Activated CD4-positive, CD25-positive, alpha-beta regulatory T cell treated with anti-CD3 and anti-CD28 coated beads, Interleukin-2, amount 50 U/mL, for 24 hours (primary cell): ENCODE results near the gene CCDC34.
A peak's percentile ranks its signal among the peaks of the same experiment; 100 is the strongest.

Experiments used
- ATAC-seq, 2 donors: fragments of 150-1000 bp; cut with Tn5 transposase; one replicate each; pipeline ENCODE4 v1.10.0; 2021; ENCODE audit warnings: mild to moderate bottlenecking in 1 of 2, moderate library complexity in 1 of 2

CCDC34 gene

DNA sequence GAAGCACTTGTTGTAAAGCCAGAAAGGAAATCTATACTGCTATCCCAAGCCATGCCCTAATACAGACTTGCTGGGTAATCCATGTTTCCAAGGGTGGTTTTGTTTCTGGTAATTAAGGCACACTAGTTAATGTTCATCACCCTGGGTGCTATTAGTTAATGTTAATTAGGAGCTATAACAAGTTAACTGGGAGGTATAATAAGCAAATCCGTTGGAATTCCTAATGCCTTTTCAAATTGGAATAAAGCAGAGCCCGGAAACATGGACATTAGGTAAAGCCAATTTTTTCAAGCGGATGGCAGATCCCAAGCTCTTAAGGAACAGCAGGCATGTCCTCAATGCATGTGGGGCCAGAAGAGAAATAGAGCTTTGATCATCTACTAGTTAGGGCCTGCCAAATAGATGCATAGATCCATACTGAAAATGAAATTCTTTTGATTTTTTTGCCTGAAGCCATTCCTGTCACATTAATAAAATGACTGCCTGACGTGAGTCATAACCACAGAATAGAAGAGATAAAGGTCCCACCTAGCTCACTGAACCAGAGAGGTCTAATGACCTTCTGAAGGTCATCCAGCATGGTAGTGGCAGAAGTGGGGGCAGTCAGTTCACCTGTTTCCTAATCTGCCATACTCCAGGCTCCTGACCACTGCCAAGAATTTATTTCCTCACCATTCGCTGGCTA lies 28.5 kb upstream of the CCDC34 start:
- ATAC-seq, result no peak

DNA sequence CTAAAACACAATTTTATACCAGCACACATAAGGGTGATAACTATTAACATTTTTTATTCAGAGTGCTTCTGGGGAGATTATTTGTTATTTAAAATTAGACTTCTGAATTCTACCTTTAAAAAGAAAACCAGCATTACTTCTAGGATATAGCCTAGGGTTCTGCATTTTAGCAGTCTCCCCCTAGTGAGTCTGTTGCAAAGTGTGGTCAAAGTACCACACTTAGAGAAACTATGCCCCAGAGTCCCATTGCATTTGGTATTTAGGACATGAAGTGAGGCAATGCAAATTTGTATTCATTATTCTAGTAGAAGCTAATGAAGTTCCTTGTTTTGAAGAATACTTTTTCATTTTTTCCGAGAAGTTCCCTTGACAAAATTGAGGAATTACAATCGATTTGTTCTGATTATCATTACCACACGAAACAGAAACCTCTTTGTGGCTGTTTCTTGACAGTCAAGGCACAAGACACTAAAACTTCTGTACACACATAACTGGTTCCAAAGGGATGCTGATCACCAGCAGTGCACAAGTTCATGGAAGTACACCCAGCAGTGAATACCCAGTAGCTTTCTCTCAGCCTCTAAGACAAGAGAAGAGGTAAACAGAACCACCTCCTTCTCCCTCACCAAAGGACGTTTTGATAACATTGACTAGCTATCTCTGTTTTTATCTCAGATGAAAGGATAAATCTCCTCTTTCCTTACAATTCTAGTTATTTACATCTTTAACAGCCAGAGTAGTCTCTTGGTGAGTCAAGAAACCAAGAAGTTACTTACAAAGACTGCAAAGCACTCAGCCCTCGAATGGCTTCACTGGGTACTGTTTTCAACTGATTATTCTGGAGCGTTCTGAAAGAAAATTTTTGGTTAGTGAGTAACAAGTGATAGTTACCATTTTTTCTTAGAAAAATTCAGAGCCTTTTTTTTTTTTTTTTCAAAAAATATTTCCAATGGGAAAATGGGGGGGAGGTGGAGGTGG lies 27.6 kb upstream of the CCDC34 start:
- ATAC-seq, result no peak

DNA sequence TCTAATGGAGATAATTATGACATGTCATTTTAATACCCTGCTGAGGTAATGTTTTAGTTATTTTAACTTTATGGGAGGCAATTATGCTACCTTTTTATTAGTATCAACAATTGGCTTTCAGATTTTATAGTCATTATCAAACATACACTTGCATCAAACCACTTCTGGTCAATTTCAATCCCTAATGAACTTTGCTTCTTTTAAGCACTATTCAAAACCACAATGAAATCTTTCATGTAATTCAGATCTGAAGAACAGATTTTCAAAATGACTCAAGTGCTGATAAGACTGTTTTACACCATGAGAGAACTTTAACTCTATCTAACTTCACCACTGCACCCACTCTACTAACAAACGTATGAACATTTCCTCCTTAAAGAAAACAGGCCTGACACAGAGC lies 25.9 kb upstream of the CCDC34 start:
- ATAC-seq, result peak; percentile 44 to 58

- ATAC-seq, result peak; percentile 41 to 71
These were observed 25.0 kb upstream of the CCDC34 start for GRCh38 chr11:27388001-27388400.

GRCh38 chr11:27387362-27387761 lies 24.3 kb upstream of the CCDC34 start:
- no peak for ATAC-seq

DNA sequence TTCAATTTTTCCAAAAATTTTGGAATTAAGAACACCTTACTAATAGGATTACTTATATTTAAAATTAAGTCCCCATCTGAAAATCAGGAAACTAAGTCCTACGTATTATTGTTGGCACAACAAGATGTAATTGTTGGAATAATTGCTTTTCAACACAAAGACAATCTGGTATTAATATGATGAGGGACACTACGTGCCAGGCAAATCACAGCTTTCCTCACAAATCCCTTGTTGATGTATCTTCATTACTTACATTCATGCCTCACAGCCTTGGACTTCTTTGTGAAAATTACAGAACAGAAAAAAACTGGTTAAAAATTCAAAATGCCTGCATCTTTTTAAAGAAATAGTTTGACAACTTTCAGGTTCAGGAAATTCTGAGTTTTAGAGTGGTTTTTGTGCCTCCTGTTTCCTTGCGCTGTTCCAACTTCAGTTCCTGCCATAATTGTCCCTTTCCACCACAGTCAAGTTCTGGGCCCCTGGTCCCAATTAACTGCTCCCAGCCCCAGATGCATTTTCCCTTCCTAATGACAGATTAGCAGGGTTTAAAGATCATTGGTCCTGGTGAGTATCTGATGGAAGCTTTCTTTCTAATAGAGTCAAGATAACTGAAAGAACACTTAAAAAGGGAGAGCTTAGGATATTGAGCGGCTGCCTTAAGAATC lies 23.3 kb upstream of the CCDC34 start:
- no peak for ATAC-seq

GRCh38 chr11:27385245-27385644 lies 22.2 kb upstream of the CCDC34 start:
- no peak for ATAC-seq

DNA sequence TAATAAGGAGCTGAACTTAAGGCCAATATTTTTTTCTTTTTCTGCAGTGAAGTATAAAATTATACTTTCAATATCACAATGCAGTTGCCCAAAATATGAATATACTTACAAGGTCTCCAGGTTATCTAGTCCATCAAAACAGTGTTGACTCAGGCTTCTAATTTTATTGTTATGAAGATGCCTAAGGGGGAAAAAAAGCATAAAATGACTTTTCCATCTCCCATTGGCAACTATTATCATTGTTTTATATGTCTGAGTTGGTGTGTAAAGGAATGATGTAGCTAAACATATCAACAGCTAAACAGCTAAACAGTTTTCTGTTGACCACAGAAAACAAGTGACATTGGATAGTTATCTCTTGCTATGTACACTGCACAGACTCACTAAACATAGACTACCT lies 21.2 kb upstream of the CCDC34 start:
- ATAC-seq, result no peak

GRCh38 chr11:27383645-27384044 lies 20.6 kb upstream of the CCDC34 start:
- ATAC-seq, result no peak

GRCh38 chr11:27381238-27381666 lies 18.2 kb upstream of the CCDC34 start:
- ATAC-seq, result no peak

GRCh38 chr11:27380771-27381170 lies 17.8 kb upstream of the CCDC34 start:
- ATAC-seq, result no peak

DNA sequence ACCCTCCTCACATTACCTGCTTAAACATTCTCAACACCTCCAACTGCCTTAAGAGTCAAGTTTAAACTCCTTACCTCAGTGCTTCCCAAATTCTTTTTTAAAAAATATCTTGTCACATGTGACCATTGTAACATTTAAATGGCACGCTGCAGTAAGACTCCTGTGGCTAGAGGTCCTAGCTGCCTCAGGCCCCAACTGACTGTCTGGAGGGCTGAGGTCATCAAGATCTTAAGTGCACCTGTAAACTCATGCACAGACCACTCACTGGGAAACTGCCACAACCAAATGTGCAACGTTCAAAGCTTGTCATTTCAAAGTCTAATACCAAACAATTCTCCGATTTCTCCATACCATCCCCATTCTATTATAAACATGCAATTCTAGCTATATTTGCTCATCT lies 16.4 kb upstream of the CCDC34 start:
- no peak for ATAC-seq

GRCh38 chr11:27375370-27375769 lies 12.4 kb upstream of the CCDC34 start:
- ATAC-seq, result no peak

DNA sequence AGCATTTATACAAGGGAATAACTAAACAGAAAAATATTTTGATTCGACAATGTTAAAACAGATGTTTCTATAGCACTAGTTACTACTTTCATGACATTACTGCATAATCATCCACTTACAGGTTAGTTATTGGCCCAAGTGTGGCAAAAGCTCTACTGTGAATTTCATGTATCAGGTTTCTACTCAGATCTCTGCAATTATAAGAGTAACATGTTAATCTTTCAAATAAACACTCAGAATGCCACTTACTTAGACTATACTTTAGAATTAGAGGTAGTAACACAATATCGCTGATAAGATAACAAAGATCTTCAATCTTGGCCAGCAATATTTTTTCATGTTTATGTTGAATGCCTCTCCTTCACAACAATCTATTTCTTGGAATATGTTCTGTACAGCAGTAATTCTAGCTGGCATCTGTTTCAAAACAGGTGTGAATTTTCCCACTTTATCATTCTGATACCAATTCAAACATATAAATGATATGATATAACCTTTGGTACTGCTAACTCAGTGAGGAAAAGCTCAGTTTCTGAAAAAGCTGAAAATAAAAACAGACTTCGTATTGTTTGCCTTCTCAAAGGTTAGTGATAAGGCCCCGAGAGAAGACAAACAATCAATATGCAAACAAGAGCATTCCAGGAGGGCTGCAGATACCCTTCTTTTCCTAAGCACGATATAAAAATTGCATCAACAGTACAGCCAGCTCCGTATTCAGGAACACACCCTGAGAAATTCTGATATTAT lies 11.0 kb upstream of the CCDC34 start:
- ATAC-seq, result no peak

DNA sequence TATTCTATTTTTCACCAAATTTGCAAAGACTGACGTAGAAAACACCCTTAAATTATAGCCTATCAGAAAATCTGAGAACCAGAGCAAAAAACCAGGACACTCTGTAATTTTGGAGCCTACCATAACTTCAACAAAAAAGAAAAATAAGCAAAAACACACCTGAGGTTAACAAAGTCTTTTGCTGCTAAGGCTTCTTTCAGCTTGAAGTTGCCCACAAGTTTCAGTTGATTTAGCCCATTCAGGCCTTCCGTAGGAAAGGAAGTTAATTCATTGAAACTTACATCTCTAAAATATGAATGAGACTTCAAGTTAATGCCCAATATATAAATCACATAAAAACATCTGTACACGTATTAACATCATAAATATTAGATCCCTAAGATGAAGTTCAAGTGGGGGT lies 10.4 kb upstream of the CCDC34 start:
- no peak for ATAC-seq

GRCh38 chr11:27372164-27372563 lies 9.1 kb upstream of the CCDC34 start:
- no peak for ATAC-seq

DNA sequence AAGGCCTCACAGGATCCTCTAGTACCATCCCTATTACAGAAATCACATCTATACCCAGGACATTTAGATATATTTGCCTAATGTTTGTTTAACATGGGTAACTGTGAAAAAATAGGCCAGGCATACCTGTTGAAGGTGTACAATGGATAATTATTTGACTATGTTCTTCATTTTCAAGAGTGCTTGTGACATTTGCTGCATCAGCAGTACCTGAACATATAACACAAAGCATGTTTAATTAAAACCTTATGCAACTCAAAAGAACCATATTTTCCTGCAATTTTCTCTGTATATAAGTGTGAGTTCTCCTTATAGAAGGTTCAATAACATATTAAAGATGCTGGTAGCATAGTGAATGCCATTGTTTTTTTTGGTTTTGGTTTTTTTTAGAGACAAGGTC lies 8.5 kb upstream of the CCDC34 start:
- no peak for ATAC-seq

- ATAC-seq, result no peak
These were observed 7.4 kb upstream of the CCDC34 start for GRCh38 chr11:27370374-27370773.

GRCh38 chr11:27367881-27368280 lies 4.9 kb upstream of the CCDC34 start:
- ATAC-seq, result no peak

DNA sequence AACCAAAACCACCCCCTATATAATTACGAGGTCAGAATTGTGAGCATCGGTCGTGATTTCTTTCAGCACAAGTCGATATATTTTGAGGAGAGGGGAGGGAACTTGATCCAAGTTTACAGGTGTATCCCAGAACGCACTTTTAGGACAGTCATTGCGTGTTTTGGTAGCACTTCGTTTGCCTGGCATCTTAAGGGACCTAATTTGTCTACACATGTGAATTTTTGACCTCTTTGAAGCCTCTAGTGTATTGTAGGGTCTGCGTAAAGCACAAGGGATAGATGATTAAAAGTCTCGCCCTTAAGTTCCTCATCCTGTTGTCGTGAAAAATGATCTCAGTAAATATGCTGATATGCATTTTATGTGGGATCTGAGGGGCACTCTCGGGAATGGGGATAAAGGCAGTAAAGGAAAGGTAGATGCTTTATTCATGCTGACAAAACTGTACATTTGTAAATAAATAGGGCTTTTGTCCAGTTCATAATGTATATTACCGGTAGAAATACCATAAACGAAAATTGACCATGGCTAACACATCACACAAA lies 632 bp upstream of the CCDC34 start:
- no peak for ATAC-seq

DNA sequence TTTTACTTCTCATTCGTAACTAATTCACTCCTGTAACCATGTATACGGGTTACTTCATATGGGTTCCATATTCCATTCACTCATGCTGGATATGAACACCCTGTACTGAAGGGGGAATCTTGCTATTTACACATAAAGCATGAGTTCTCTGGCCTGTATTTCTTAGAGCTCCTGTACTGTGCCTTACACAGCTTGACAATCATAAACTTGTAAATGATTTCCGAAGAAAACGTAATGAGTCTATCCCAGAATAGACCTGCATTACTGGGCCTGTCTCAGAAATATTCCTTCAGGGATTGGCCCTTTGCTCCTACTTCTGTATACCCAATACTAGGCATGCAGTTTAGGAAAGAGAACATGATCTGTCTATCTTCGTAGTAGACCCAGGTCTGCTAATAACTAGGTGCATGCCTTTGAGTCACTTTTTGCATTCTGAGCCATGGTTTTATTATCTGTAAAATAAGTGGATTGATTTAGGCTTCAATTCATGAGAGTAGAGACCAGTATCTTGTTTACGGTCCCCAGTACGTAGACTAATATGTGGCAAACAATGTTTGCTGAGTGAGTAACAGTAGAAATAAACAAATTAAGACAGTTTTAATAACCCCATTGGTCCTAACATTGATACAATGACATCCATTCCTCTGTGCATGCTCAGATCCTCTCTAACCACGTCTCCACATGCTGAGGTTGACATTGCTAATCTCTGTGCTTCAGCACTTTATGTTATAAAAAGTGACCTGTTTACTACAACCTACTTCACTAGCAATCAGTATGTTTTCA lies 1.2 kb downstream of the CCDC34 start:
- no peak for ATAC-seq

- no peak for ATAC-seq
These were observed 4.7 kb downstream of the CCDC34 start for GRCh38 chr11:27358296-27358695.
